GM18502 (cell line): Measurements from ENCODE around the gene ANXA3.
"Not testable (repeated sequence)": the region's sequence is repeated elsewhere in the genome, so short reads cannot be mapped to it uniquely, and the experiment has no call there.

Source experiments
- ATAC-seq: cut with Tn5 transposase; IDR thresholded peaks from one replicate; pipeline ENCODE4 v1.9.1; 2021; ENCODE audit warnings: mild to moderate bottlenecking; ENCODE audit not compliant: unreplicated experiment, poor library complexity

The ANXA3 gene

GRCh38 chr4:78551420-78552351 lies at the start of gene ANXA3:
TSS of gene ANXA3 (plus strand) at chr4:78551770. CDS start at chr4:78554474, 2,704 bp downstream.
- peak; percentile 74 for ATAC-seq

- ATAC-seq: not testable (repeated sequence)
Observed at GRCh38 chr4:78506260-78506659, 45.3 kb upstream of the ANXA3 start.

GRCh38 chr4:78509043-78509442 lies 42.5 kb upstream of the ANXA3 start:
- ATAC-seq: no peak

- ATAC-seq: no peak
Observed at GRCh38 chr4:78510108-78510507, 41.5 kb upstream of the ANXA3 start.

- ATAC-seq: no peak
Observed at GRCh38 chr4:78510681-78511080, 40.9 kb upstream of the ANXA3 start.

GRCh38 chr4:78512357-78512920 lies 39.1 kb upstream of the ANXA3 start:
- ATAC-seq: no peak

- no peak for ATAC-seq
Observed at GRCh38 chr4:78513411-78513975, 38.1 kb upstream of the ANXA3 start.

- ATAC-seq: no peak
Observed at GRCh38 chr4:78517050-78517652, 34.4 kb upstream of the ANXA3 start.

- ATAC-seq: no peak
Observed at GRCh38 chr4:78518561-78518960, 33.0 kb upstream of the ANXA3 start.

GRCh38 chr4:78519962-78520361 lies 31.6 kb upstream of the ANXA3 start:
- no peak for ATAC-seq

GRCh38 chr4:78520808-78521226 lies 30.8 kb upstream of the ANXA3 start:
- no peak for ATAC-seq

- ATAC-seq: no peak
Observed at GRCh38 chr4:78524009-78524408, 27.6 kb upstream of the ANXA3 start.

- ATAC-seq: no peak
Observed at GRCh38 chr4:78525559-78525958, 26.0 kb upstream of the ANXA3 start.

- no peak for ATAC-seq
Observed at GRCh38 chr4:78527103-78527502, 24.5 kb upstream of the ANXA3 start.

- ATAC-seq: no peak
Observed at GRCh38 chr4:78527555-78527954, 24.0 kb upstream of the ANXA3 start.

GRCh38 chr4:78528327-78528726 lies 23.2 kb upstream of the ANXA3 start:
- no peak for ATAC-seq

- no peak for ATAC-seq
Observed at GRCh38 chr4:78529569-78530209, 21.9 kb upstream of the ANXA3 start.

- ATAC-seq: no peak
Observed at GRCh38 chr4:78532046-78532445, 19.5 kb upstream of the ANXA3 start.

- ATAC-seq: no peak
Observed at GRCh38 chr4:78533854-78534253, 17.7 kb upstream of the ANXA3 start.

GRCh38 chr4:78534286-78534955 lies 17.1 kb upstream of the ANXA3 start:
- ATAC-seq: no peak
